Measurements from ENCODE around the gene TRIM65.

Gene TRIM65

GRCh38 chr17:75937652-75938051 is 40.9 kb upstream of the TRIM65 start:
- no peak for TF ChIP-seq CTCF (IDR thresholded peaks at IDR 0.05; ENCODE audit: control insufficient read depth, extremely low read depth, insufficient read depth)
- no peak overlapping the region for H3K4me3 ChIP-seq (ENCODE audit: low read depth, low read length)
- no peak for DNase-seq (ENCODE audit: low read depth)

GRCh38 chr17:75933808-75934207 is 37.1 kb upstream of the TRIM65 start:
- TF ChIP-seq CTCF (IDR thresholded peaks at IDR 0.05; ENCODE audit: control insufficient read depth, extremely low read depth, insufficient read depth), result no peak
- H3K4me3 ChIP-seq (ENCODE audit: low read depth, low read length), result no peak overlapping the region
- DNase-seq (ENCODE audit: low read depth), result no peak

GRCh38 chr17:75932852-75933251 is 36.1 kb upstream of the TRIM65 start:
- H3K4me3 ChIP-seq (ENCODE audit: low read depth, low read length), result no peak overlapping the region
- no peak for DNase-seq (ENCODE audit: low read depth)
- no peak for TF ChIP-seq CTCF (IDR thresholded peaks at IDR 0.05; ENCODE audit: control insufficient read depth, extremely low read depth, insufficient read depth)

GRCh38 chr17:75931062-75931461 is 34.3 kb upstream of the TRIM65 start:
- TF ChIP-seq CTCF (IDR thresholded peaks at IDR 0.05; ENCODE audit: control insufficient read depth, extremely low read depth, insufficient read depth), result no peak
- no peak overlapping the region for H3K4me3 ChIP-seq (ENCODE audit: low read depth, low read length)
- DNase-seq (ENCODE audit: low read depth), result no peak

- H3K4me3 ChIP-seq (ENCODE audit: low read depth, low read length), result no peak overlapping the region
- DNase-seq (ENCODE audit: low read depth), result peak; percentile 27
- peak; percentile 44 for TF ChIP-seq CTCF (IDR thresholded peaks at IDR 0.05; ENCODE audit: control insufficient read depth, extremely low read depth, insufficient read depth)
Observed at GRCh38 chr17:75927286-75927922, 30.7 kb upstream of the TRIM65 start.

- no peak for DNase-seq (ENCODE audit: low read depth)
- TF ChIP-seq CTCF (IDR thresholded peaks at IDR 0.05; ENCODE audit: control insufficient read depth, extremely low read depth, insufficient read depth), result no peak
- H3K4me3 ChIP-seq (ENCODE audit: low read depth, low read length), result no peak overlapping the region
Observed at GRCh38 chr17:75926456-75926855, 29.7 kb upstream of the TRIM65 start.

- no peak overlapping the region for H3K4me3 ChIP-seq (ENCODE audit: low read depth, low read length)
- no peak for TF ChIP-seq CTCF (IDR thresholded peaks at IDR 0.05; ENCODE audit: control insufficient read depth, extremely low read depth, insufficient read depth)
- no peak for DNase-seq (ENCODE audit: low read depth)
Observed at GRCh38 chr17:75925912-75926311, 29.2 kb upstream of the TRIM65 start.
